Neural cell (in vitro differentiated cells): ENCODE measurements around the gene SP3. TPM values are rescaled to one million over a fixed set of nuclear protein-coding genes. Genes with fewer than 3 reads are reported as not detected.

Source experiments
- H2AFZ ChIP-seq: fragments of 200-600, 300-800 bp; sonication (generic), shearing (Covaris generic); 2 replicates; pipeline ENCODE4 v1.6.0; 2014; ENCODE audit warnings: low read depth, mild to moderate bottlenecking, antibody characterized with exemption, low read length, moderate library complexity
- H3F3A ChIP-seq: fragments of 200-600 bp; shearing (Covaris generic); 2 replicates; pipeline ENCODE4 v1.6.1; 2016; ENCODE audit warnings: mild to moderate bottlenecking, moderate library complexity, mixed read lengths, antibody characterized with exemption, low read length; ENCODE audit not compliant: insufficient read depth, poor library complexity, severe bottlenecking
- H3K27ac ChIP-seq: fragments of 200-600, 300-800 bp; sonication (generic), shearing (Covaris generic); 2 replicates; pipeline ENCODE4 v1.5.1; 2014; ENCODE audit warnings: mild to moderate bottlenecking, low read length, moderate library complexity
- H3K27me3 ChIP-seq: fragments of 300-800, 200-600 bp; sonication (generic), shearing (Covaris generic); 2 replicates; pipeline ENCODE4 v1.6.0; 2014; ENCODE audit warnings: mild to moderate bottlenecking, low read depth, low read length, moderate library complexity; ENCODE audit not compliant: insufficient read depth
- H3K36me3 ChIP-seq: fragments of 300-800, 200-600 bp; sonication (generic), shearing (Covaris generic); 2 replicates; pipeline ENCODE4 v1.5.1; 2014; ENCODE audit warnings: mild to moderate bottlenecking, antibody characterized with exemption, low read length, moderate library complexity; ENCODE audit not compliant: insufficient read depth
- H3K4me2 ChIP-seq: fragments of 300-800, 200-600 bp; sonication (generic), shearing (Covaris generic); 2 replicates; pipeline ENCODE4 v1.6.0; 2014; ENCODE audit warnings: mild to moderate bottlenecking, low read length
- H3K4me3 ChIP-seq: fragments of 300-800, 200-600 bp; sonication (generic), shearing (Covaris generic); 2 replicates; pipeline ENCODE4 v1.5.1; 2014; ENCODE audit warnings: mild to moderate bottlenecking, low read length, moderate library complexity
- H3K79me2 ChIP-seq: fragments of 200-600 bp; shearing (Covaris generic); replicated peaks from 2 replicates; pipeline ENCODE4 v1.6.0; 2014; ENCODE audit warnings: mild to moderate bottlenecking, low read length, moderate library complexity; ENCODE audit not compliant: insufficient read depth
- H3K9ac ChIP-seq: fragments of 300-800, 200-600 bp; sonication (generic), shearing (Covaris generic); 2 replicates; pipeline ENCODE4 v1.6.1; 2016; ENCODE audit warnings: mild to moderate bottlenecking, low read length, mixed read lengths
- H3K9me2 ChIP-seq: fragments of 200-600 bp; shearing (Covaris generic); 2 replicates; pipeline ENCODE4 v1.6.1; 2016; ENCODE audit warnings: mild to moderate bottlenecking, low read length, mixed read lengths; ENCODE audit not compliant: insufficient read depth
- H3K9me3 ChIP-seq: fragments of 200-600, 300-800 bp; sonication (generic), shearing (Covaris generic); 2 replicates; pipeline ENCODE4 v1.6.1; 2016; ENCODE audit warnings: mild to moderate bottlenecking, mixed run types, low read length, moderate library complexity, mixed read lengths
- H4K20me1 ChIP-seq: fragments of 200-600 bp; shearing (Covaris generic); 2 replicates; pipeline ENCODE4 v1.6.1; 2016; ENCODE audit warnings: mild to moderate bottlenecking, mixed run types; ENCODE audit not compliant: insufficient read depth
- CTCF ChIP-seq: fragments of 450-650 bp; IDR thresholded peaks from 2 replicates; pipeline ENCODE4 v1.5.1; 2014; ENCODE audit warnings: antibody characterized with exemption, mild to moderate bottlenecking, moderate library complexity; ENCODE audit not compliant: poor library complexity, severe bottlenecking
- EP300 ChIP-seq: fragments of 450-650 bp; conservative IDR thresholded peaks from 2 replicates; pipeline ENCODE4 v1.6.1; 2014; ENCODE audit warnings: antibody characterized with exemption, mild to moderate bottlenecking, moderate library complexity; ENCODE audit not compliant: poor library complexity, severe bottlenecking
- EZH2 ChIP-seq: fragments of 200-600, 300-800 bp; shearing (Covaris generic), sonication (generic); IDR thresholded peaks from 2 replicates; pipeline ENCODE4 v1.6.1; 2014; ENCODE audit warnings: antibody characterized with exemption, low read length, borderline replicate concordance, mild to moderate bottlenecking; ENCODE audit not compliant: insufficient read depth, poor library complexity, severe bottlenecking
- MXI1 ChIP-seq: fragments of 450-650 bp; conservative IDR thresholded peaks from 2 replicates; pipeline ENCODE4 v1.6.1; 2014; ENCODE audit warnings: antibody characterized with exemption, mild to moderate bottlenecking; ENCODE audit not compliant: poor library complexity, severe bottlenecking
- POLR2AphosphoS5 ChIP-seq: IDR thresholded peaks from 2 replicates; pipeline ENCODE4 v1.6.1; 2012
- RAD21 ChIP-seq: fragments of 450-650 bp; conservative IDR thresholded peaks from 2 replicates; pipeline ENCODE4 v1.6.1; 2014; ENCODE audit warnings: antibody characterized with exemption, mild to moderate bottlenecking, moderate library complexity
- SMC3 ChIP-seq: fragments of 450-650 bp; conservative IDR thresholded peaks from 2 replicates; pipeline ENCODE4 v1.6.1; 2014; ENCODE audit warnings: antibody characterized with exemption, mild to moderate bottlenecking, moderate library complexity; ENCODE audit not compliant: poor library complexity
- TAF1 ChIP-seq: IDR thresholded peaks from 2 replicates; pipeline ENCODE4 v1.6.1; 2012; ENCODE audit warnings: low read depth
- polyA plus RNA-seq: library from polyadenylated mRNA; depleted of rRNA; stranded (reverse); fragments of >200 nt; gene quantifications from 2 replicates; pipeline ENCODE4 v1.2.3, GENCODE V29; 2014
- TF ChIP-seq, protein P1 (sequence below): IDR thresholded peaks from 2 replicates; pipeline ENCODE4 v1.6.1; 2012; ENCODE audit warnings: borderline replicate concordance

SP3 gene
- polyA plus RNA-seq, 1 donor from 2014 or later = 57.8 TPM

GRCh38 chr2:173924285-173924684 lies 40.9 kb downstream of the SP3 start:
- no peaks in the 10 kb centered on the region for H3K9me2 ChIP-seq
- no peak overlapping the region for H3K4me2 ChIP-seq
- H2AFZ ChIP-seq = no peak overlapping the region
- H3K36me3 ChIP-seq = no peaks in the 10 kb centered on the region
- H3K27ac ChIP-seq = no peak overlapping the region
- no peaks in the 10 kb centered on the region for H3F3A ChIP-seq
- H3K27me3 ChIP-seq = no peaks in the 10 kb centered on the region
- H4K20me1 ChIP-seq = no peaks in the 10 kb centered on the region
- H3K4me3 ChIP-seq = no peak overlapping the region
- no peak for TF ChIP-seq CTCF
- no peak for TF ChIP-seq POLR2AphosphoS5
- no peak for TF ChIP-seq SMC3
- no peak for TF ChIP-seq EZH2
- TF ChIP-seq TAF1 = no peak
- no peak for TF ChIP-seq EP300
- no peak for TF ChIP-seq MXI1
- TF ChIP-seq, protein P1, sequence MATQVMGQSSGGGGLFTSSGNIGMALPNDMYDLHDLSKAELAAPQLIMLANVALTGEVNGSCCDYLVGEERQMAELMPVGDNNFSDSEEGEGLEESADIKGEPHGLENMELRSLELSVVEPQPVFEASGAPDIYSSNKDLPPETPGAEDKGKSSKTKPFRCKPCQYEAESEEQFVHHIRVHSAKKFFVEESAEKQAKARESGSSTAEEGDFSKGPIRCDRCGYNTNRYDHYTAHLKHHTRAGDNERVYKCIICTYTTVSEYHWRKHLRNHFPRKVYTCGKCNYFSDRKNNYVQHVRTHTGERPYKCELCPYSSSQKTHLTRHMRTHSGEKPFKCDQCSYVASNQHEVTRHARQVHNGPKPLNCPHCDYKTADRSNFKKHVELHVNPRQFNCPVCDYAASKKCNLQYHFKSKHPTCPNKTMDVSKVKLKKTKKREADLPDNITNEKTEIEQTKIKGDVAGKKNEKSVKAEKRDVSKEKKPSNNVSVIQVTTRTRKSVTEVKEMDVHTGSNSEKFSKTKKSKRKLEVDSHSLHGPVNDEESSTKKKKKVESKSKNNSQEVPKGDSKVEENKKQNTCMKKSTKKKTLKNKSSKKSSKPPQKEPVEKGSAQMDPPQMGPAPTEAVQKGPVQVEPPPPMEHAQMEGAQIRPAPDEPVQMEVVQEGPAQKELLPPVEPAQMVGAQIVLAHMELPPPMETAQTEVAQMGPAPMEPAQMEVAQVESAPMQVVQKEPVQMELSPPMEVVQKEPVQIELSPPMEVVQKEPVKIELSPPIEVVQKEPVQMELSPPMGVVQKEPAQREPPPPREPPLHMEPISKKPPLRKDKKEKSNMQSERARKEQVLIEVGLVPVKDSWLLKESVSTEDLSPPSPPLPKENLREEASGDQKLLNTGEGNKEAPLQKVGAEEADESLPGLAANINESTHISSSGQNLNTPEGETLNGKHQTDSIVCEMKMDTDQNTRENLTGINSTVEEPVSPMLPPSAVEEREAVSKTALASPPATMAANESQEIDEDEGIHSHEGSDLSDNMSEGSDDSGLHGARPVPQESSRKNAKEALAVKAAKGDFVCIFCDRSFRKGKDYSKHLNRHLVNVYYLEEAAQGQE = no peak
- no peak for TF ChIP-seq RAD21
- H3K79me2 ChIP-seq = peaks cover 95% of the 10 kb centered on the region
- no peak overlapping the region for H3K9ac ChIP-seq
- no peaks in the 10 kb centered on the region for H3K9me3 ChIP-seq

DNA sequence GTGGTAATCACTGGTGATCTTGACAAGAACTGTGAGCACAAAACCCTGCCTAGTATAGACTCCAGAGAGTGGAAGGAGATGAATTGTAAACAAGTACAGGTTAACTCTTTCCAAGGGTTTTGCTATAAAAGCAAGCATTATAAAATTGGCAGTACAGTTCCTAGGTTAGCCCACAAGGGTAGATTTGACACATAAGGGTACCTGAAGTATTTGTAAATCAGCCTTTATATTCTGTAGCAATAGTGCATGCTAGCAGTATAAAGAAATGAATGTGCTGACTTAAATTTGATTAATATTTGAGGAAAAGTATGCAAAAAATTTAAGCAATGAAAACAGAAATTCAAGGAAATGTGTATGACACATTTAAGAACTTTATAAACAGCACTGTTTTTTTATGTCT lies 42.4 kb downstream of the SP3 start:
- Histone ChIP-seq H3K79me2 (peaks cover 96% of the 10 kb centered on the region), H3K9me3 (no peaks in the 10 kb centered on the region), H4K20me1 (no peaks in the 10 kb centered on the region), H3K4me3 (no peak overlapping the region), H3K27ac (no peak overlapping the region), H3K9ac (no peak overlapping the region), H3K27me3 (no peaks in the 10 kb centered on the region), H3K36me3 (no peaks in the 10 kb centered on the region), H3K9me2 (no peaks in the 10 kb centered on the region), H3F3A (no peaks in the 10 kb centered on the region), H2AFZ (no peak overlapping the region), H3K4me2 (no peak overlapping the region)
- no peak for TF ChIP-seq MXI1

- Histone ChIP-seq H3K27ac (no peak overlapping the region), H3F3A (no peaks in the 10 kb centered on the region), H4K20me1 (no peaks in the 10 kb centered on the region), H3K9me2 (no peaks in the 10 kb centered on the region), H2AFZ (no peak overlapping the region), H3K9ac (no peak overlapping the region), H3K4me2 (no peak overlapping the region), H3K9me3 (no peaks in the 10 kb centered on the region), H3K79me2 (peaks cover 93% of the 10 kb centered on the region), H3K27me3 (no peaks in the 10 kb centered on the region), H3K36me3 (no peaks in the 10 kb centered on the region), H3K4me3 (no peak overlapping the region)
- TF ChIP-seq CTCF = no peak
- no peak for TF ChIP-seq POLR2AphosphoS5
- TF ChIP-seq, protein P1 = no peak
- no peak for TF ChIP-seq SMC3
- no peak for TF ChIP-seq RAD21
- TF ChIP-seq EZH2 = no peak
- TF ChIP-seq EP300 = no peak
- no peak for TF ChIP-seq MXI1
- no peak for TF ChIP-seq TAF1
Measured at GRCh38 chr2:173922068-173922467, 43.1 kb downstream of the SP3 start.
